Mononuclear cell (primary cell): ENCODE measurements around the gene SCO2. TPM values are rescaled to one million over a fixed set of nuclear protein-coding genes. Genes with fewer than 3 reads are reported as not detected.

Source experiments
- H3K27me3 ChIP-seq: 2 replicates; pipeline ENCODE4 v1.6.0; 2011; ENCODE audit warnings: low read length, control low read depth; ENCODE audit not compliant: insufficient read depth
- H3K4me1 ChIP-seq: 2 replicates; pipeline ENCODE4 v1.5.1; 2011; ENCODE audit warnings: mild to moderate bottlenecking, low read length, control low read depth; ENCODE audit not compliant: insufficient read depth
- H3K4me3 ChIP-seq: 2 replicates; pipeline ENCODE4 v1.5.1; 2011; ENCODE audit warnings: mild to moderate bottlenecking, low read length, moderate library complexity
- H3K9me3 ChIP-seq: 2 replicates; pipeline ENCODE4 v1.5.1; 2011; ENCODE audit warnings: low read depth, mild to moderate bottlenecking, control low read depth, low read length
- total RNA-seq: library from RNA; depleted of rRNA; stranded (reverse); fragments of >200 nt; gene quantifications from one replicate; pipeline ENCODE4 v1.2.3, GENCODE V29; 2012

The SCO2 gene, protein sequence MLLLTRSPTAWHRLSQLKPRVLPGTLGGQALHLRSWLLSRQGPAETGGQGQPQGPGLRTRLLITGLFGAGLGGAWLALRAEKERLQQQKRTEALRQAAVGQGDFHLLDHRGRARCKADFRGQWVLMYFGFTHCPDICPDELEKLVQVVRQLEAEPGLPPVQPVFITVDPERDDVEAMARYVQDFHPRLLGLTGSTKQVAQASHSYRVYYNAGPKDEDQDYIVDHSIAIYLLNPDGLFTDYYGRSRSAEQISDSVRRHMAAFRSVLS
- 33.8 TPM for total RNA-seq

DNA sequence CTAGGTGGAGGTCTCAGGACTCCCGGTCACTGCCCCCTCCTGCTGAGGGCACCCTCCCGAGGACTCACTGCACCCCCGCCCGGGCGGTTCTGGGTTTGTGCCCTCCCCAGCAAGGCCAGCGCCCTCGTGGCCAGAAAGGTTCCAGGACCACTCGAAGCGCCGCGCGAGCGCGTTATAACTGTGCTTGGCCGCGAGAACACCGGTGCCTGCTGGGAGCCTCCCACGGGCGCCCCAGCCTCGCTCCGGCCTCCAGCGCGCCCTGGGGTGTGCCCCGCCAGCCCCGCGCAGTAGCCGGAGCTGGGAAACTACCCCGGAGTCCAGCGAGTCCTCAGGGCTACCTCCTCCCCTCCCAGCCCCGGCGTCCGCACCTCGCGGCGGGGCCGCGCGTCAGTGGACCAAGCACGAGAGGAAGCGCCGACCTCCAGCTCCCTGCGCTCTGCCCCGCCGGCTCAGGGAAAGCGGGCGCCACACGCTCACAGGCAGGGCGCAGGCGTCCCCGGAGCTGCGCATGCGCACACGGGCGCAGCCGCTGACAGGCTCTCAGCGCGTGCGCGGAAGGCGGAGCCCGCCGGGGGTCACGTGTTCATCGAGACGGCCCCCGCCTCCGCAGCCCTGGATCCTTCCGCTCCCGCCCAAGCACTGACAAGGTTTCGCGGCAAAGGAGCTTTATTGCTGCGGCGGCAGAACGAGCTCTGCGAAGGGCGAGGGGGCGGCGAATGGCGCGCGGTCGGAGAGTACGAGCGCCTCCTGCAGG, at the start of gene SCO2:
SCO2 (minus strand) TSS at position 495 of the 754 bp plus-strand sequence. CDS start 1,187 bp downstream, outside the sequence.
- Histone ChIP-seq H3K27me3 (no peaks in the 10 kb centered on the region), H3K4me1 (peaks cover 50% of the 10 kb centered on the region), H3K4me3 (peak within 1 kb of the TSS; percentile 94)

DNA sequence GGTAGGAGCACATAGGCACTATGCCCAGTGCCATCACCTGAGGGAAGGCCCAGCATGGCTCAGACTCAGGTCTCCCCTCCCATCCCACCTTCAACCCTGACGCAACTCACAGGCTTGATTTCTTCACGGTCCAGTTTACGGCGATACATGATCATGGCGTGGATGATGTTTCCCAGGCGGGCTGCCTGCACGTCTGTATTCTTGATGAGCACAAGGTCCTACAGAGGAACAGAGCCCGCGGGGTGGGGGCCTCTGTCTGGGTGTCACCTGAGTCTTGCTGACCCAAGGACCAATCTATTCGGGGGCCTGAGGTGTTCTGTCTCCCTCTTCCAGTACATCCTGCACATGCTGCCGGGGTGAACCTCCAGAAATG, 49.0 kb upstream of the SCO2 start:
- H3K27me3 ChIP-seq: no peaks in the 10 kb centered on the region
- H3K4me1 ChIP-seq: peaks cover 7% of the 10 kb centered on the region
- no peaks in the 10 kb centered on the region for H3K9me3 ChIP-seq
- no peak overlapping the region for H3K4me3 ChIP-seq

More for the DNA sequence above, at the start of gene SCO2:
- no peaks in the 10 kb centered on the region for H3K9me3 ChIP-seq

DNA sequence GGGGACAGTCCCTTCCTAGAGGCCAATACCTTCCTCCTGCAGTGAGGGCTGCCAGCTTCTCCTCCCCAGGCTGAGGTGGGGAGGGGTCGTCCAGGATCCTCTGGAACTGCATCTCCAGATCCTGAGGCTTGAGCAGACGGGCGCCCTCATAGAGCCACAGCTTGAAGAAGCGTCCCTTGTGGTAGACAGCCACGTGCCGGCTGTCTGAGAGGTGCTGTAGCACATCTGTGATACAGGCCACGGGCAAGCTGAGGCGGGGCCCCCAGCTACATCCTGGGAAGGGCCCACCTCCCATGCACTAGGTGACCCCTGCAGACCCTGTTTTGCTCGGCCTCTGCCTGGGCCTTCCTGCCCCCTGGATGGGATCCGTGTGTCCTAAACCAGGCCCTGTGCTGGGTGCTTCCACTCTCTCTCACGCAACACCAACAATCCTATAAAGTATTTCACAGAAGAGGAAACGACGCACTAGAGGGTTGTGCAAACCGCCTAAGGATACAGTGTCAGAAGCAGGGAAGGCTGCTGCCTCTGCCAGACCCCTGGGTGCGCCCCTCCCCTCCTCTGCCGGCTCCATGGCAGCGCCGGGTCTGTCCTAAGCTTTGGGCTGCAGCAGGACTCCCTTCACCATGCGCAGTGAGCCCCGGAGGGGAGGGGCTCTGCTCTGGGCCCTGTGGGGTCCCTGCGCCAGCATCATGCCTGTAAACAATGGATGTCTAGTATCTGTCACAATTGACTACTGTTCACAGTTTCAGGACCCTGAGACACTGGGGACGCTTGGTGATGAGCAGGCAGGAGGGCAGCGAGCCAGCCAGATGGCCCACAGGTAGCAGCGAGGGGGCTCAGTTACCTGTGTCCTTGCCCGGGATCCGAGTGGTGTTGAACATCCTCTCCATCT, 48.3 kb upstream of the SCO2 start:
- Histone ChIP-seq H3K27me3 (no peaks in the 10 kb centered on the region), H3K4me3 (no peak overlapping the region), H3K9me3 (no peaks in the 10 kb centered on the region), H3K4me1 (peaks cover 6% of the 10 kb centered on the region)

DNA sequence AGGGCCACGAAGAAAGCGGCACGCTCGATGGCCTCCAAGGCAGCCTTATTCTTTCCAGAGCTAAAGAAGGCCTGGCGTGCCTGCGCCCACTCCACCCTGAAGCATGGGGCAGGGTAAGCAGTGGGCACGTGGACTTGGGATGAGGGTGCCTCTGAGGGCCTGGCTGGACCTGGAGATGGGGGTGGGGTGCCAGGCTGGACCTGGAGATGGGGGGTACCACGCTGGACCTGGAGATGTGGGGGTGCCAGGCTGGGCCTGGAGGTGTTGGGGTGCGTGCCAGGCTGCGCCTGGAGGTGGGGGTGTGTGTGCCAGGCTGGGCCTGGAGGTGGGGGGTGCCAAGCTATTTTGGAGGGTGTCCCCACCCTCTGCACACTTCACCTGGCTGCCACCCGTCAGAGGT, 47.6 kb upstream of the SCO2 start:
- Histone ChIP-seq H3K4me3 (no peak overlapping the region), H3K27me3 (no peaks in the 10 kb centered on the region), H3K9me3 (no peaks in the 10 kb centered on the region)

DNA sequence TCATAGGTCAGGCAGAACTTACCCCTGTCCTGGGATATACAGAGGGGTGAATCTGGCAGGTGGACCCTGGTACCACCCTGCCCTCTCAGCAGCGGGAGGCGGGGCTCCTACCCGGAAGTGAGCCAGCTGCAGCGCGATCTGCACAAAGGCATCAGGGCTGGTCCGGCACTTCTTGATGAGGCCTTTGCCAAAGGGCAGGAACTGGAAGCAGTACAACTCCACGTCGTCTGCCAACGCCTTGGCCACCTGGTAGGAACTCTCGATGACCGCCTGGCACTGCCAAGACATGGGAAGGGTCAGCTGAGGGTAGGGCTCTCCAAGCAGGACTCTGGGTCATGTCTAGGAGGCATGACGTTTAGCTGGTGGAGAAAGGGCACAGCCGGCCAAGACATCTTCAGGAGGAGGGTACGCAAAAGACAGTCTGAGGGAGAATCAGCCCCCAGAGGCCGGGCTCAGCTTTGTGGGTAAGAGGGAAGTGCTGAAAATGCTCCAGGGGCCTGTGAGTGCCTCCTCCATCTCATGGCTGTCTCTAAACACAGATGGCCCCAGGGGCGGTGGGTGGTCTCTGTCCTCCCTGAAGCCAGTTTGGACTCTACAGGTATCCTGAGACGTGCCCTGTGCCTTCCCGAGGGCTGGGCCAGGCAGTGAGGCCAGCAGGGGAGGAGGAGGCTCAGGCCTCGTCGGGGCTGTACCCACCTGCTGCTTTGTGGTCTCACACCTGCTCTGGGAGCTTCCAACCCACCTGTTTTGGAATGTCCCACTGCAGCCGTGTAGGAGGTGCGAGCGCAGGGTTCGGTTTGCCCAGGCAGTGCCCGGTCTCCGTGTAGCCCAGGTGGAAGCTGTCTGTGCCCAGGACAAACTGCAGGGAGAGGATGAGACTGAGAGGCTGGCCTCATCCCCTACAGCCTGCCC, 46.1 kb upstream of the SCO2 start:
- H3K27me3 ChIP-seq: no peaks in the 10 kb centered on the region
- H3K9me3 ChIP-seq: no peaks in the 10 kb centered on the region
- H3K4me3 ChIP-seq: no peak overlapping the region
- H3K4me1 ChIP-seq: no peaks in the 10 kb centered on the region

More for the DNA sequence above, 47.6 kb upstream of the SCO2 start:
- H3K4me1 ChIP-seq: no peaks in the 10 kb centered on the region

DNA sequence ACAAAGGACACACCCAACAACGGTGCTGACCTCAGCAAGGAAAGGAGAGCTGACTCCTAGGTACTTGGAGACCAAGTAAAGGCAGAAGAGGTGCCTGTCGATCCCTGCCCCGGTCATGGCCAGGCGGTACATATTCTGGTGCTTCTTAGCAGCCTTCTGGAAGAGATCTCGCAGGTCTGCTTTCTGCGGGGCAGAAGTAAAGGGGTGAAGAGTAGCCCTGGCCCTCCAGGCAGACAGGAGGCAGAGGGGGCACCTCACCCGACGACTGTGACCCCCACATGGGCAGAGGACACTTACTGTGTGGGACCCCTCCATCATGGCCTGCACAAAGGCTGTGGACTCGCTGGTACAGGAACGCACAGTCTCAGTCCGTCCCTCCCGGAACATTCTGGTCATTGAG, 45.5 kb upstream of the SCO2 start:
- H3K4me3 ChIP-seq: no peak overlapping the region
- no peaks in the 10 kb centered on the region for H3K4me1 ChIP-seq
- no peaks in the 10 kb centered on the region for H3K27me3 ChIP-seq
- no peaks in the 10 kb centered on the region for H3K9me3 ChIP-seq

DNA sequence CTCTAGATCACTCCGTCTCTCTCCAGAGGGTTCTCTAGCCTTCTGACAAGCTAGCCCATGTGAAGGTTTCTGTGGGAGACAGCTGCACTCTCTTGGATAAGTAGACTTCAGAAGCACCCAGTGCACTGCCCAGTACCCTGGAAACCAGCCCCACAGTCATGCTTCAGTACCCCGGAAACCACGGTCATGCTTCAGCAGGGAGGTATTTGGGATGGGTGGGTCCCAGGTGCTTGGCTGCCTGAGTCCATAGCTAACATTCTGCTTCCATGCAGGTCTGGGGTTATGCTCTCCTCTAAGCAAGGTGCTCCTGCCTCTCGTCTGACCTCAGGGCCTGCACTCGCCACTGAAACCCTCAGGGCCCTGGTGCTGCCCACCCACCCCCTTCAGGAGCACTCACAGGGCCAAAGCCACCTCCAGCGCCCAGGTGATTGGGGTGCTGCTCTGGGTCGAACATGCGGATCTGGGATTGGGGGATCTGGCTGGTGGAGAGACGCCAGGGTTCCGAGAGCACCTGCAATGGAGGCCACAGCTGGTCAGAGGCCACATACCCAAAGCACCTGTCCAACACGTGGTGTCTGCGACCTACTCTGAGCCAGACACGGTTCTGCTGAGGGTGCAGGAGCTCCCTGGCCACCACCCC, 44.6 kb upstream of the SCO2 start:
- H3K4me1 ChIP-seq: no peaks in the 10 kb centered on the region
- H3K9me3 ChIP-seq: no peaks in the 10 kb centered on the region
- H3K27me3 ChIP-seq: no peaks in the 10 kb centered on the region
- no peak overlapping the region for H3K4me3 ChIP-seq

DNA sequence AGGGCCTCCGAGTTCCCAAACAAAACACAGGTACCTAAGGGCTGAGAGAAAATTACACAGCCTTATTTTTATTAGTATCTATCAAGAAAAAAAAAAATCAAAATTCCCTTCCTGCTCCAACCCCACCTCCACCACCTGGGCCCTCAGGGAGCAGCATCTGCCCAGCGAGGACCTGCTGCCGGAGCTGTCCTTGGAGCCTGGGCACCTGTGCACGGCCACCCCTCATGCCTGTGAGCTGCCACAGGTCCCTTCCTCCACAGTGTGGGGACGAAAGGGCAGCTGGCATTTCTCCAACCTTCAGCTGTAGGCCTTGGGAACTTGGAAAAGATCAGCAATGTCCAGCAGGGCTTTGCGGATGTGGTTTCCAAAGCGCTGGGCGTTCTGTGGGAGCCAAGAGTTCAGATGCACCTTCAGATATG, 43.7 kb upstream of the SCO2 start:
- no peaks in the 10 kb centered on the region for H3K4me1 ChIP-seq
- no peaks in the 10 kb centered on the region for H3K27me3 ChIP-seq
- H3K4me3 ChIP-seq: no peak overlapping the region
- no peaks in the 10 kb centered on the region for H3K9me3 ChIP-seq

DNA sequence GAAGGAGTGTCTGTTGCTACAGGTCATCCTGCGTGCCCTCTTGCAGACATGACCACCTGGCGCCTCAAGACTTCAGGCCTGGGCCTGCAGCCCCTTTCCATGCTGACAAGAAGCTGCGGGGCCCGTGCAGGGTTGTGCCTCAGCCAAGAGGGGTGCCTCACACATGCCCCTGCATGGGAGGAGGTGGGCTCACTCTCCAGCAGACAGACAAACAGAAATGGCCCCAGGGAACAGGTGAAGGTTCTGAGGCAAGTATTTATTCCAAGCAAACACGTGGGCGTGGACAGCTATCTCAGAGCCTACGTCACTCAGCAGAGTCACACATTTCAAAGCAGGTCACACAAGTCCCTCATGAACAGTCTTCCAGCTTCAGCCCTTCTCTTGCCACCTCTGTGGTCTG, 43.2 kb upstream of the SCO2 start:
- Histone ChIP-seq H3K9me3 (no peaks in the 10 kb centered on the region), H3K27me3 (no peaks in the 10 kb centered on the region)

DNA sequence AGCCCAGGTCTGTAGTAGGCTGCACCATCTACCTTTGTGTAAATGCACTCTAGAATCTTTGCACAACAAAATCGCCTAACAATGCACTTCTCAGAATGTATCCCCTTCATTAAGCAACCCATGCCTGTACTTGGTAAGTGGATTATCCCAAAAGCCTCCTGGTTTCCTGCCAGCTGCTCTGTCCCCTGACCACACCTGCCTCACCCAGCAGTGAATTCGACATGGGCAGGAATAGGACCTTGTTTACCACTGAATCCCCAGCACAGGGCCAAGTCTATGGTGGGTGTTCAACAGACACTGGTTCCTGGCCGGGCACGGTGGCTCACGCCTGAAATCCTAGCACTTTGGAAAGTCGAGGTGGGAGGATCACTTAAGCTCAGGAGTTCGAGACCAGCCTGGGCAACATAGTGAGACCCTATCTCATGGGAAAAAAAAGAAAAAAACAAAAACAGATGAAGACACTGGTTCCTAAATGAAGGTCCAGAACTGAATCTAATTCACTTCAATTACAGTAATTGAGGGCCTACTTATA, 42.4 kb upstream of the SCO2 start:
- Histone ChIP-seq H3K27me3 (no peaks in the 10 kb centered on the region), H3K4me3 (no peak overlapping the region), H3K4me1 (peaks cover 10% of the 10 kb centered on the region), H3K9me3 (no peaks in the 10 kb centered on the region)

More for the DNA sequence above, 43.2 kb upstream of the SCO2 start:
- H3K4me3 ChIP-seq: no peak overlapping the region
- peaks cover 2% of the 10 kb centered on the region for H3K4me1 ChIP-seq

DNA sequence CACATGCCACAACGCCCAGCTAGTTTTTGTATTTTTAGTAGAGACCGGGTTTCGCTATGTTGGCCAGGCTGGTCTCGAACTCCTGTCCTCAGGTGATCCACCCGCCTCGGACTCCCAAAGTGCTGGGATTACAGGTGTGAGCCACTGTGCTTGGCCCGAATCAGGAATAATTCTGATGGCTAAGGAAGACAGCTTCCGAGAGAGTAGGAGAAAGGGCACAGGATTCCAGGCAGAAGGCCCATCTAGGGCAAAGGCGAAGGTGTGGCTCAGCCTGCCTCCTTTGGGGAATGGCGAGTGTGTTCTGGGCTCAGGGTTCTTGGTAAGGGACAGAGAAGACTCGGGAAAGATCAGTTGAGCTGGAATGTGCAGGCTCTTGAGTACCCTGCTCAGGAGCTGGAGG, 38.9 kb upstream of the SCO2 start:
- Histone ChIP-seq H3K9me3 (no peaks in the 10 kb centered on the region), H3K4me1 (peaks cover 13% of the 10 kb centered on the region), H3K27me3 (no peaks in the 10 kb centered on the region), H3K4me3 (no peak overlapping the region)

DNA sequence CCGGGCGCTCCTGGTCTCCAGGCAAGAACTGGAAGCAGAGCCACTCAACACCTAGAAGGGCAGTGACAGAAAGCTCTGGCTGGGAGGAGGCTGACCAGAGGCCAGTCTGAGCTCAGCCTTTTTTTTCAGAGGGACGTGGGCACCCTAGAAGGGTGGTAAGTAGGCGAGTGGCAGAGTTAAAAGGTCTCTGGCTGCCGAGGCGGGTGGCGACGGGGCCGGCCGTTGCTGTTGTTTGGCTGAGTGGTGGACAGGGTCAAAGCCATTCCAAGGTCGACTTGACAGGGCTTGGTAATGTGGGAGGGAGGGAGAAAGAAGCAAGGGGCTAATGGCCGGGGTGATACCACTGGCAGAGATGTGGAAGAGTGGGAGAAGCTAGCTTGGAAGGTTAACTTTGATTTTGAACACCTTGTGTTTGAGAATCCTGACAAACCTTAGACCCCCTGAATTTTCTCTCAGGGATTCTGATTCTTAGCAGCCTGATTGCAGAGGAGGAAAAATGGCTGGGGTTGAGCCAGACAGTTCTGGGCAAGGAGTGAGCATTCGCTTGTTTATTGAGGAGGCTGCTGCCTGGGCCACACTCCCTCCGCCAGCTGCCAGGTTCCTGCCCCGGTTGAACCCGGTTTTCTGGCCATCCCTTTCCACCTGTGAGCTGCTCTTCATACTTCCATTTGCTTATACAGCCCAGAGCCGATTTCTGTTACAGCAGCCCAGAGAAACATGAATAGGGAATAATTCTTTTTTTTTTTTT, 38.2 kb upstream of the SCO2 start:
- H3K4me3 ChIP-seq: peak overlapping the region; percentile 58
- no peaks in the 10 kb centered on the region for H3K27me3 ChIP-seq
- no peaks in the 10 kb centered on the region for H3K9me3 ChIP-seq
- H3K4me1 ChIP-seq: peaks cover 13% of the 10 kb centered on the region
